Gastrocnemius medialis (tissue), 4 donors: ENCODE results near the gene RARRES1.

Experiments
- POLR2A ChIP-seq, 2 donors: fragments of 450-650 bp; IDR thresholded peaks; one replicate each; pipeline ENCODE4 v1.6.1; 2017; ENCODE audit warnings: antibody characterized with exemption in 2 of 2, mild to moderate bottlenecking in 2 of 2, moderate library complexity in 2 of 2
- TF ChIP-seq, protein P1 (sequence below), 5 experiments: fragments of 450-650 bp in 3 of 5; fragments of 200-600 bp in 2 of 5; sonication (generic) in 2 of 5; IDR thresholded peaks in 4 of 5; conservative IDR thresholded peaks in 1 of 5; 1 replicate in 4 of 5; 2 replicates in 1 of 5; pipeline ENCODE4 v1.5.1; 2016 to 2019; ENCODE audit warnings: antibody characterized with exemption in 5 of 5, mild to moderate bottlenecking in 3 of 5, moderate library complexity in 3 of 5

DNA sequence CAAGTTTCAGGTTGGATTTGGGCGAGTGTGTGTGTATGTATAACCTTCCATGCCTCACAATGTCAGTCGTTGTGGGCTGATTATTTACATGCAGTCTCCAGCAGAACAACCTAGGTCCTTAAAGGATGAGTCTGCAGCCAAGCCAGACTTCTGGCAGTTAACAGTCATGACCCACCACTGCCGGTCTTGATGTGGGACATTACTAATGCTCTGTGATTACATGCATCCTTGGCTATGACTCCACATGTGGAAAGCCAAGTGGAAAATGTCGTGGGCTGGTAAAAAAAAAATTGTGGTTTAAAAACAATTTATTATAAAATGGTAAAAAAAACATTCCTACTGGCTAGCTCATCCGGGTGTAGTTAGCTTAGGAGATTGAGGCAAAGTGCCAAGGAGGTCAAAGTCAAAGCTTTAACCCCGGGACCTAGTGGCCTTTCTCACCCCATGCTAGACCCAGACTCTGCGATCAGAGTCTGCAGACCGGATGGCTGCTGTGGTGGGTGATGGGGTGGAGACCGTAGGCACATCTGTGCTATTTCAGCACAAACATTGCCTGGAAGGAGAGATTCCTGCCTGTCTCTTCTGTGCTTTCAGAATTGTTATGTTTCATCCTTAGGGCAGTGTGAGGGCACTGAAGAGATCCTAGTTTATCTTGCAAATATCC lies 6.8 kb downstream of the RARRES1 start:
- TF ChIP-seq, protein P1, sequence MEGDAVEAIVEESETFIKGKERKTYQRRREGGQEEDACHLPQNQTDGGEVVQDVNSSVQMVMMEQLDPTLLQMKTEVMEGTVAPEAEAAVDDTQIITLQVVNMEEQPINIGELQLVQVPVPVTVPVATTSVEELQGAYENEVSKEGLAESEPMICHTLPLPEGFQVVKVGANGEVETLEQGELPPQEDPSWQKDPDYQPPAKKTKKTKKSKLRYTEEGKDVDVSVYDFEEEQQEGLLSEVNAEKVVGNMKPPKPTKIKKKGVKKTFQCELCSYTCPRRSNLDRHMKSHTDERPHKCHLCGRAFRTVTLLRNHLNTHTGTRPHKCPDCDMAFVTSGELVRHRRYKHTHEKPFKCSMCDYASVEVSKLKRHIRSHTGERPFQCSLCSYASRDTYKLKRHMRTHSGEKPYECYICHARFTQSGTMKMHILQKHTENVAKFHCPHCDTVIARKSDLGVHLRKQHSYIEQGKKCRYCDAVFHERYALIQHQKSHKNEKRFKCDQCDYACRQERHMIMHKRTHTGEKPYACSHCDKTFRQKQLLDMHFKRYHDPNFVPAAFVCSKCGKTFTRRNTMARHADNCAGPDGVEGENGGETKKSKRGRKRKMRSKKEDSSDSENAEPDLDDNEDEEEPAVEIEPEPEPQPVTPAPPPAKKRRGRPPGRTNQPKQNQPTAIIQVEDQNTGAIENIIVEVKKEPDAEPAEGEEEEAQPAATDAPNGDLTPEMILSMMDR (IDR thresholded peaks at IDR 0.05 in 4 of 5, conservative IDR thresholded peaks at IDR 0.05 in 1 of 5): no peak
- no peak for TF ChIP-seq POLR2A (IDR thresholded peaks at IDR 0.05)
